ENCODE data around the gene C11orf24.
"Not testable (repeated sequence)": the region's sequence is repeated elsewhere in the genome, so short reads cannot be mapped to it uniquely, and the experiment has no call there.

The C11orf24 gene

DNA sequence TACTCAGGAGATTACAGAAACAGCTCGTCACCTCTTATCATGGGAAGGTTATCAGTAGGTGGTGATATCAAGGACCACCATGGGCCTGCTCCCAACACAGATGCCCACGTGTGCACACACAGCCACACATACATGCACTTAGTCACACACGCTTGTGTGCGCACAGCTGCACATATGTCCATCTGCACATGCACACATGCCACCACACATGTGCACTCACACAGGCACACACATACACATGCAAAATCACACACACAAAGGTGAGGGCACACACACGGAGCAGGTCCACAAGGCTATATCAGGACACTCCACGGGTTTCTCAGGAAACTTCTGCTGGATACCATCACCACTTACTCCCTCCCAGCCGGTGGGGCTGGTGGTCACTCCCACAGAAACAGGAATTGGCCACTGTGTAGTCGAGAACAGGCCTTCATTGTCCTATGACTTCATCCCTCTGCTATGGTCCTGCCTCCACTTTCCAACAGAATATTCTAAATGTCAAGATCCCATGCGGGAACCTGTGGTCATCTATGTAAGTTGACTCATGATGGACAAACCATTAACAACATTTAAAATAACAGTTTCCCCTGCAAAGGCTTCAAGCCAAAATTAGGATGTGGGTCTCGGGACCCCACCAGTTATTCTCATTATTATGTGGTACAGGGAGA lies 2.2 kb downstream of the C11orf24 start:
- no peak for DNase-seq

DNA sequence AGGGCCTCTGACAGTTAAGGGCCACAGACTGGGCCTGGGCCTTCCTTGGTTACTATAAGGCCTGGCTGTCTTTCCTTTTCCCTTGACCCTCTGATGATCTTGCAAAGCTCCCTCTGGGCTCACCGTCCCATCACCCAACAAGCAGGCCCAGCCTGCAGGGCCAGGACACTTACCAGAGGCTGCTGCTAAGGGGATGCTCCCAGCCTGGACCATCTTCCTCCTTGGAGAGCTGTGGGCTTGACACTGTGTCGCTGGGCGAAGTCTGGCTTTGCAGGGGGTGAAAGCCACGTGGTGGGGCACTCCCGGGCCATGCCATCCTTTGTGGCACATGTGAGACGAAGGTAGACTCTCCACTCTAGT lies 3.9 kb downstream of the C11orf24 start:
- DNase-seq: no peak

DNA sequence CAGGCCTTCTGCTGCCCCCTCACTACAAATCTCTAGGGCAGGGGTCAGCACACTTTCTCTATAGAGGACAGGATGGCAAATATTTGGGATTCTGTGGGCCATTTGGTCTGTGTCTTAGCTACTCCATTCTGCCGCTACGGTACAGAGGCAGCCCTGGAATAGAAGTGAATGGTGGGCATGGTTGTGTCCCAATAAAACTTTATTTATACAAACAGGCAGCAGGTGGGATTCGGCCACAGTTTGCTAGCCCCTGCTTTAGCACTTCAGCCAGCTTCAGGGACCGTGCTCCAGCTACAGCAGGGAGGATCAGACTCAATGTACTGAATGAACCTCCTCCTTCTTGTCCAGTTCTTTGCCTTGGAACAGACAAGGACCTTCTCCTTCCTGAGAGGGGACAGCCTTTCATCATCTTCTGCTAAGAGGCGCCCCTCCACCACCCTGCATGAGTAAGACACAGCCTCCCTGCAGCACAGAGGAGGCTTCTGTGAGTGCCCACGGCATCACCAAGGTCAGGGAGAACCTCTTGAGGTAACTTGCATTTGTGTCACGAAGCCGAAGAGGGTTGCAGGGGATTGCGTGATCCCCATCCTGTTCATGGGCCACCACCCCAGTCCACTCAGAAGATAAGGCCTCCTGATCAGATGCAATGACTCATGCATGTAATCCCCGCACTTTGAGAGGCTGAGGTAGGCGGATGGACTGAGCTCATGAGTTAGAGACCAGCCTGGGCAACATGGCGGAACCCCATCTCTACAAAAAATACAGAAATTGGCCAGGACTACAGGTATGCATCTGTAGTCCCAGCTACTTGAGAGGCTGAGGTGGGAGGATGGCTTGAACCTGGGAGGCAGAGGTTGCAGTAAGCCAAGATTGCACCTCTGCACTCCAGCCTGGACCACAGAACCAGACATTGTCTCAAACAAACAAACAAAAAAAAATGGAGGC lies 4.6 kb downstream of the C11orf24 start:
- DNase-seq: no peak

DNA sequence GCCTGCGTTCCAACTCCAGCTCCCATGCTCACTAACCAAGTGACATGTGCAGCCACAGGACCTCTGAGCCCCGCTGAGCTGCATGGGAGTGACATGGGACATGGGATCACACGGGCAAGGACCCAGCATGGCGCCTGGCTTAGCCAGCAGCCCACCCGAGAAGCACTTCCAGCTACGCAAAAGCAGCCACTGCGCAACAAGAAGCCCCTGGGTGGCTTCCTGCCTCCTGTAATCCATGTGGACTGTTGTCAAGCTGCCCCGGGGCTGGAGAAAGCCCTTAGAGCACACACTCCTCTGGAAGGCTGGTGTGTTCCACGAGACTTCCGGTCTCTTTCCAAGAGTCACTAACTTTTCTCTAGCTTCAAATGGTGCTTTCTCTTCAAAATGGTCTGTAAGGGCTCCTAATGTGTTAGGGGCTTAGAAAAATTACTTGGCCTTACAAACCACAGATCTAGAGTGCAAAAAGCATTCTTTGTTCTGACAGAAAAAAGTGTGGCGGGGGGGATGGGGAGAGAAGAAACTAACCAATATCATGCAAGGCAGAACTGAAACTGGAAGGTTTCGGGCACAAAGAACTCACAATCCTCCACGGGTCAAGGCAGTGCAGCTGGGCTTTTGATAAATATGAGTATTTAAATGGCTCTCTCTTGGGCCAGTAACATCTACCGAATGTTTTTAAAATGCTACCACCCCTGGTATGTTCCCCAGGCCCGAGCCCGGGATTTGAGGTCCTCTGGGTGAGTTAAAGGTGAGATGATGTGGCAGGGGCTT lies 5.5 kb downstream of the C11orf24 start:
- no peak for DNase-seq

DNA sequence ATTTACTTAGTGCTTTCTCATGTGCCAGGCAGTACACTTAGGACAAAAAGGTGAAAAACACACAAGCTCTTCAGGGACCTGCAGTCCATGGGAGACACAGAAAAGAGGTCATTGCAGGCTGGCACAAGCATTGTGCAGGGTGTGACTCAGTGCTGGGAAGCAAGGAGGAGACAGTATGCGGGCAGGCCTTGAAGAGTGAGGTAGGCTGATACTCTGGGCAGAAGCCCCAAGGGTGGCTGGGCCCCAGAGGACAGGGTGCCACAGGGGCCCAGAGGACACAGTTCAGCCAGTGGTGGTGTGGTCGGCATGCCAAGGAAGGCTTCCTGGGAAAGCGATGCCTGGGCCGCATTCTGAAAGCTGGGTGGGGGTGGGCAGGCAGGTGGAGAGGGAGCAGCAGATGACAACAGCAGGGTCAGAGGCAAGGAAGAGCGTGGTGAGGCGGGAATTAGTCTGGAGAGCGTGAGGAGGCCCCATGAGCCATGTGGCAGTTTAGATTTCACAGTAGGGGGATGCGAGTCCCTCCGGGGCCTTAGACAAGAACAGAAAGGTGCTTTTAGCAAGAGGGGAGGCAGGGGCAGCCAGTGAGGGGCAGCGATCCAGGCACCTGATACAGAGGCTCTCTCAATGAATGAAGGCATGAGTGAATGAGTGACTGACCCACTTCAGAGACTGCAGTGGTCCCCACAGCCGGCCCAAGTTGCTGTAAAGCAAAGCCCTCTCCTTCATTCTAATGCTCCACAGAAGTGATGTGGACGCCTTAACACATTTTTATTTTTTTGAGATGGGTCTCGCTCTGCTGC lies 6.8 kb downstream of the C11orf24 start:
- DNase-seq: no peak

DNA sequence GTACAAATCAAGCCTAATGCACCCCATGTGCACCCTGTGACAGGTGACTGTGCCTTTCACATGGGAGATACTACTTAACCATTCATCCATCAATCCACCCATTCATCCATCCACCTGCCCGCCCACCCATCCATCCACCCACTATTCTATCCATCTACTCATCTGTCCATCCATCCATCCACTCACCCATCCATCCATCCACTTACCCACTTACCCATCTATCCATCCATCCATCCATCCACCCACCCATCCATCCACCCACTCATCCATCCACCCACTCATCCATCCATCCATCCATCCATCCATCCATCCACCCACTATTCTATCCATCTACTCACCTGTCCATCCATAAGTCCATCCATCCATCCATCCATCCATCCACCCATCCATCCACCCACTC lies 7.5 kb downstream of the C11orf24 start:
- no peak for DNase-seq

DNA sequence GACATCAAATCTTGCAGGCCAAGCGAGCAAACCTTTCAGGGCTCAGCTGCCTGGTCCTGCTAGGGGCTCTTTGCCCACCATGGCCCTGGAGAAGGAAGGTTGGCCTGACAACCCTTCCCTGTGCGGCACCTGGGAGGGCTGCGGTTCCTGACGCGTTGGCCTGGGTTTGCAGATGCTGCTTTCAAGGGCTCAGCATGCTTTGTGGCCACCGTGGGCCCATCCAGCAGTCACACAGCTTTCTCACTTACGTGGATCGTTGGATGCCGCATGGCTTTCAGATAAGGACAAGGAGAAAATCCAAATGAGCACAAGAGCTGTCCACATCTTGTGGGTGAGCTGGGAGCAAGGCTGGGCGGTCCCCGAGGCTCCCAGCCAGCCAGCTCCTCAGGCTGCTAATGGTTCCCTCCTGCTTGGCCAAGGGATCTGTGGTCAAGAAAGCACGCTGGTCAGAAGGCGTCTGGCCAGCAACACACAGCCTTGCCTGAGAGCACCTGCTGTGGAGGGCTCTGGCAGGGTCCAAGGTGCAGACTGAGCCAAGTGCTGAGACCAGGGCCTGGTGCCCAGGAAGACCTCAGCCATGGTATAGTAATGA lies 8.2 kb downstream of the C11orf24 start:
- DNase-seq: no peak

DNA sequence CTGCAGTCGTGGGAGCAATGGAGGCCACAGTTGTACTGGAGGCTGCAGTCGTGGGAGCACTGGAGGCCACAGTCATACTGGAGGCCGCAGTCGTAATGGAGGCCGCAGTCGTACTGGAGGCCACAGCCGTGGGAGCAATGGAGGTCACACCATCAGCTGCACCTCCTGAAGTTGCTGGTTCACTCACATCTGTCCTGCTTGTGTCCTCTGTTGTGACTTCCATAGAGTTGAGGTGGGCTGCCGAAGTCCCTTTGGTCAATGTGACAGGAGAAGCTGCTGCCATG lies 9.3 kb downstream of the C11orf24 start:
- no peak for DNase-seq

DNA sequence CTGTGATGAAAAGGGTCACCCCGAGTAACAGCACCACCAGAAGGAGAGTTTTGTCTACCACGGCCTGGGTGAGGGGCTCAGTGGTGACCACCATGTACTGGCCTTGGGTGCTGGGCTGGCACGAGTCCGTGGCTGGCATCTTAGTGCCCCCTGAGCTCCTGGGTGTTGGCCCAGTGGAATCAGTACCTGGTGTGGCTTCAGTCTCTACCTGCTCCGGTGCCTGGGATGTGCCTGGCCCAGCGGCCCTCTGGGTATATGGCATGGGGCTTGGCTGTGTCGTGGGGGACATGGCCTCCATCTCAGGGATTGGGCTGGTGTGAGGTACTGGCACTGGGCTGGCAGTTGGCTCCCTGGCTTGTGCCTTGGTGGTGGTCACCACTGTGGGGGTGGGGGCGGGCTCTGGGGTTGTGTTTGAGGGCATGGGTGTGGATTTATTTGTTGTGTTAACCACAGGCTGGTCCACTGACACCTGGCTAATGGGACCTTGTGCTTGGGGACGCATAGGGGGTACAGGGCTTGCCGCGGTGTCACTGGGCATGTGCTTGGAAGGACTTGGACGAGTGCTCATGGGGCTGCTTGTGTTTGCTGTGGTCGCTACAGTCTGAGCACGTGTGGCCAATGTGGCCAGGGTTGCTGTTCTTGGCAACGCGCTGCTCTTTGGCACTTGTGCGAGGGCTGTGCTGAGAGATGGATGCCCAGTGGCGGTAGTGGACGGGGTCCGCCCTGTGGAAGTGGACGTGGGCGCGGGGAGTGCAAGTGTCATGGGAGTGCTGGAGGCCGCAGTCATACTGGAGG lies 9.8 kb downstream of the C11orf24 start:
- DNase-seq: no peak

DNA sequence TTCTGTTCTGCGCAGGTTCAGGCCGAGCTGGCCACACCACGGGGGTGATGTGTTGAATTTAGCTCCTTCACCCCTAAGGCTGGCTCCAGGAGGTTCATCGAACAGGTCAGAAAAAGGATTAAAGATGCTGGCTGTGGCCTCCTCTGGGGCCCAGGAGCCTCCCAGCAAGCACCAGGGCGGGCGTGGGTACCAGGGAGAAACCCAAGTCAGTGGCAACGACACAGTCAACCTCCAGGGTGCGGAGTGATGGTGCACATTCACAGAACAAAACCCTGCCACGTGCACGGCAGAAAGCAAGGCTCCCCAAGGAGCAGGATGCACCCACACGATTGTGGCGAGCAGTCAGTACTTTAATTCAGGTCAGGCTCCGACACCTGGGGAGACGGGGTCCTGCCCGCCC lies 10.8 kb downstream of the C11orf24 start:
- no peak for DNase-seq

DNA sequence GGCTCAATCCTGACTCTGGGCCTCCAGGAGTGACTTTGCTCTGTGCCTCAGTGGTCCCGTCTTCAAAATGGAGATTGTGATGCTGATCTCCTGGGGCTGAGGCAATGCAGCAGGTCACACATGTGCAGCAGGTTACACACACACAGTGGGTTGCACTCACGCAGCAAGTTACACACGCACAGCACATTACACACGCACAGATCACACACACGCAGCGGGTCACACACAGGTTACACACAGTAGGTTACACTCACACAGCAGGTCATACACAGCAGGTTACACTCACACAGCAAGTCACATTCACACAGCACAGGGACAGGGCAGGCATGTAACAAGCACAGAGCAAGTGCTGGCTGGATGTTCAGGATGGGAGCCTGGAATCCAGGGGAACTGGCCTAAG lies 11.3 kb downstream of the C11orf24 start:
- DNase-seq: no peak

DNA sequence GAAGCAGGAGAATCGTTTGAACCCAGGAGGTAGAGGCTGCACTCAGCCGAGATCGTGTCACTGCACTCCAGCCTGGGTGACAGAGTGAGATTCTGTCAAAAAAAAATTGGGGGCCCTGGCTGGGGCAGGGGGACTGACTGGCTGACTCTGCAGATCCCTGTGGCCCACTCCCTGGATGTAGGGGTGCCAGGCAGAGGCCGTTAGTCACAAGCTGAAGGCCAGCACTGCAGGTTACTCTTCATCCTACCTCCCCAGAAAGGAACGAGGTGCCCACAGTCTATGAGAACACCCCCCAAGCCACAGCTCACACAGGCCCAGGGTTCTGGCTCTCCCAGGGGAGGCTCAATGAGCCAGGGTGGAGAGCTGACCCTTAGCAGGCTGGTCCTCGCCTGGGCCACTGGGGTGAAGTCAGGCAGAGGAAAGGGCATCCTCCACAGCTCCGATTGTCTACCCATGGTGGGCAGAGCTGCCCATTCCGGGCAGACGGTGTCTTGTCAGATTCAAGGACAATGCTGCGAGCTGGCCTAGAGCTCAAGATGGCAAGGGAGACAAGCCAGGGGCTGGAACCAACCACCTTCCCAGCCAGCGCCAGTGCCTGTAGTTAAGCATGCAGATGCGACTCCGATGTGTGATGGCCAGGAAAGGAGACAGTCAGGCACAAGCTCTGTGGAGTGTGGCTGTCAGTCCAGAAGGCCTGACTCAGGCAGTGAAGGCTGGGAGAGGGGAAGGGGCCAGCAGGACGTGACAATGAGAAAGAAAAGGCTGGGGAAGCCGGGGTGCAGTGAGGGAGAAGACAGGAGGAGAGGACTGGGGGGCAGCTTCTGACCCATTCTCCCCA lies 12.4 kb downstream of the C11orf24 start:
- DNase-seq: no peak

DNA sequence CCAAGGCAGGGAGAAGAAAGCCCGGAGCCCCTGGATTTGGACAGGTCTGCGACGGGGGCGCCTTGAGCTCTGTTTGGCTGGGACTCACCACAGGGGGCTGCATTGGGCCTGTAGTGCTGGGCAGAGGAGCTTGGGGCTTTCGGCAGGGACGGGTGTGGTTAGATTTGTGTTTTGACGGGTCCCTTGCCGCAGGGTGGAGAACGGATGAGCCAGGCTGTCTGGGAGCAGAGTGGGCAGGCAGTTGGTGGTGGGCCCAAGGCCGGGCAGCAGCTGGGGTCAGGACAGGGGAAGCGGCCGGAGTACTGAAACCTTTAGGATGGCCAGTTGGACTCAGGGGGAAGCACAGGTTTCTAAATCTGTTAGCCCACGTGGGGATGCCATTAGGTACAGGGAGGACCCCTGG lies 13.4 kb downstream of the C11orf24 start:
- no peak for DNase-seq

DNA sequence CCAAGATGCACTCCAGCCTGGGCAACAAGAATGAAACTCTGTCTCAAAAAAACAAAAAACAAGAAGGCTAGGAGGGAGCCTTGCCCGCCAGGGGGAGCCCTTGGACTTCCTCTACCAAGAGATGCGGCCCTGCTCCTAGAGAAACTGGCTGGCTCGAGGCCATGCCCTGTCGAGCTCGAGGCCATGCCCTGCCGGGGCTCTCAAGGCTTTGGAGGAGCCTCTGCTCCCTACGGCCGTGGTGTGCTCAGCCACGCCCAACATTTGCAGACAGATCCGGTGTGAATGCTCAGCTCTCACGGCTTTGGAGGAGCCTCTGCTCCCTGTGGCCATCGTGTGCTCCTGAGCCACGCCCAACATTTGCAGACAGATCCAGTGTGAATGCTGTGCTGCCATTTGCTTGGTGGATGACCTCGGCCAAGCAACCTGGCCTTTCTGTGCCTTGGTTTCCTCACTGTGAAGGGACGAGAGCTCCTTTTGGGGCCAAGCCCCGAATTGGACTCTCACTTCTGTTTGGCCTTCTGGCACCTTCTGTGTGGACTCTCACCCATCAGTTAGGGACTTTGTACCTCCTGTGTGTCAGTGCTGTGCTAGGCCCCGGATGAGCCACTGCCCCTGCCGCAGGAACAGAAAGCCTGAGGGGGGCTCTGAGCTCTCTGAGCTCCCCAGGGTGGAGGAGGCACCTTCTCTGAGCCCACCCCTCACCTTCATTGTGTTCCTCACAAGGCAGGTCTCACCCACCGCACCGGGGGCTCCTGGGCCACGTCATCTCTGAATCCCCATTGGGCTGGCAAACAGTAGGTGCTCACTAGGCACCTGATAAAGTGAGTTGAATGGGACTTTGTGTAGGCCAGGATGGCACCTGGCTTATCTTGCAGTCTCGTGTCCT lies 14.1 kb downstream of the C11orf24 start:
- peak; percentile 93 for DNase-seq

DNA sequence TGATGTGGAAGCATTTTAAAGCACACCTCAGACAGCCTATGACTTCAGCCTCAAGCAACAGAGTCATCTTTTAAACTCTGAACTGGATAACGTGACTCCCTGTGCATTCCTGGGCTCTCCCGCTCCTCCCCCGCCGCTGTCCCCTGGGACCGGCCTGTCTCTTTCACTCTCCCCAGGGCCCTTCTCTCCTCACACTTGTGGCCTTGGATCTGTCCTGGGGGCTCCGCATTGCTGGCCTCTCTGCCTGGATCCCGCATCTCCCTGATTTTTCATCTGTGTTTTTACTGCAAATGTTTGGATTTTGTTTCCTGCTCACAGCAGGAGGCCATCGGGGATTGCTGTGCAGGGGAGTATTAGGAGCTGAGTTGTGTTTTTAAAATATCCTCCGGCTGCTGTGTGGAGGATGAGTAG lies 15.4 kb downstream of the C11orf24 start:
- peak; percentile 6 for DNase-seq

DNA sequence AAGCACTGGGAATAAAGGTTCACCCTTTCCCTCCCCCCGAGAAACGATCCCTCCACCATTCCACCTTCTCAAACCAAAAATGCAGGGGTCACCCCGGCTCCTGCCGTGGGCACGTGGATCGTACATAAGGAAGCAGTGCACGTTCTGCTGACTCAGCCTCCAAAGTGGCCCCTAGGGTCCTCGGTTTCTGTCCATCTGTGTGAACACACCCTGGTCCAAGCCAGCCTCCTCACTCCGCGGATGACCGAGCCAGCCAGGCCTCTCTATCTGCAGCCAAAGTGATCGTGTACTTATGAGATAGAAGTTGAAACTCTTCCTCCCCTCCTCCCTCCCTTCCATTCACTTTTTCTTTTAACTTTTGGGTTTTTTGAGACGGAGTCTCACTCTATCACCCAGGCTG lies 16.2 kb downstream of the C11orf24 start:
- no peak for DNase-seq

DNA sequence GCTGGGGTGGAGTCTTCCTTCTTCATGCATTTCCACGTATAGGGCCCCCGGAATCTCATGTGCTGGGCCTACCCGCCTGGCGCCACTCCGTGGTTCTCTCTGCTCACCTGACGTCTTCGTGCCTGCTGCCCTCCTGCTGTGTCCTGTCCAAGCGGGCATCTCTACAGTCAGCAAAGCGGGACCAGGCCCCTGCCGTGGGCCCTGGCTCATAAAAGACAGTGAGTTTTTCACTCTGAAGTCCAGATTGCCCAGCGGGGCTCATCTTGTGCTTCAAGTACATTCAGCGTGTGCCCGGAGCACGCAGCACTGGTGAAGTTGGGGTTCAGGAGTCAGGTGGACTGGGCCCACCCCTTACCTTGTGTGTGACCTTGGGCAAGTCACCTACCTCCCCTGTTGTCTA lies 17.4 kb downstream of the C11orf24 start:
- no peak for DNase-seq

DNA sequence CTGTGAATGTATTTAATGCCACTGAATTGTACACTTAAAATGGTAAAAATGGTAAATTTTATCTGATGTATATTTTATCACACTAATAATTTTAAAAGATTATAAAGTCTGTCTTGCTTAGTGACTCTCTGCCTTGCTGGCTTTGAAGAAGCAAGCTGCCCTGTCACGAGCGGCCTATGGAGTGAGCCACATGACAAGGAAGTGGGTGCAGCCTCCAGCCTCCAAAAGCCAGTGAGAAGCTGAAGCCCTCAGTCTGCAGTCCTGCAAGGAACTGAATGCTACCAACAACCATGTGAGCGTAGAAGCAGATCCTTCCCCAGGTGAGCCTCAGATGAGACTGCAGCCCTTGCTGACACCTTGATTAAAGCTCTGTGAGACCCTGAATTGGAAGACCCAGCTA lies 20.0 kb downstream of the C11orf24 start:
- DNase-seq: no peak

DNA sequence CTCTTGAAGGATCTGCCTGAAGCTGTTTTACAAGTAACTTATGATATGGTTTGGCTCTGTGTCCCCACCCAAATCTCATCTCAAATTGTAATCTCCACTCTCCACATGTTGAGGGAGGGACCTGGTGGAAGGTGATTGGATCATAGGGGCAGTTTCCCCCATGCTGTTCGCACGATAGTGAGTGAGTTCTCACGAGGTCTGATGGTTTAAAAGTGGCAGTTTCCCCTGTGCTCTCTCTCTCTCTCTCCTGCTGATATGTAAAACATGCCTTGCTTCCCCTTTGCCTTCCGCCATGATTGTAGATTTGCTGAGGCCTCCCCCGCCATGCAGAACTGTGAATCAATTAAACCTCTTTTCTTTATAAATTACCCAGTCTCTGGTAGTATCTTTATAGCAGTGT lies 26.9 kb downstream of the C11orf24 start:
- DNase-seq: not testable (repeated sequence)

DNA sequence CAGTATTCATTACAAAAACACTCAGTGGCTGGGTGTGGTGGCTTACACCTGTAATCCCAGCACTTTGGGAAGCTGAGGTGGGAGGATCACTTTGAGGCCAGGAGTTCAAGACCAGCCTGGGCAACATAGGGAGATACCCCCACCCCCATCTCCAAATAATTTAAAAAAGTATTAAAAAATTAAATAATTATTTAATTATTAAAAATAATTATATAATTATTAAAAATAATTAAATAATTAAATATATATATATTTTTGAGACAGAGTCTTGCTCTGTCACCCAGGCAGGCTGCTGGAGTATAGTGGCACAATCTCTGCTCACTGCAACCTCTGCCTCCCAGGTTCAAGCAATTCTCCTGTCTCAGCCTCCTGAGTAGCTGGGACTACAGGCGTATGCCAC lies 27.9 kb downstream of the C11orf24 start:
- DNase-seq: not testable (repeated sequence)
